ENCODE measurements around the gene RAPGEF5. TPM values are rescaled to one million over a fixed set of nuclear protein-coding genes. Genes with fewer than 3 reads are reported as not detected.

RAPGEF5 gene
- total RNA-seq, 1 donor from 2014 or later = 65.8 TPM

- Histone ChIP-seq H3K4me3 (no peak overlapping the region), H3K9me3 (no peaks in the 10 kb centered on the region), H3K27ac (no peak overlapping the region), H3K36me3 (peaks cover 7 to 42% of the 10 kb centered on the region in 2 donors), H3K27me3 (no peaks in the 10 kb centered on the region), H3K4me1 (no peaks in the 10 kb centered on the region)
- no peak for TF ChIP-seq CTCF (IDR thresholded peaks at IDR 0.05)
- intact Hi-C loops (cut with DNase I) = no loop called here
- no peak for DNase-seq (ENCODE audit: low spot score in 2 of 2)
Measured at GRCh38 chr7:22127835-22128527, 229.0 kb downstream of the RAPGEF5 start.

GRCh38 chr7:22125436-22125835, 231.5 kb downstream of the RAPGEF5 start:
- Histone ChIP-seq H3K27me3 (no peaks in the 10 kb centered on the region), H3K36me3 (peaks cover under 1 to 32% of the 10 kb centered on the region in 2 donors), H3K4me1 (peaks cover 5 to 9% of the 10 kb centered on the region in 2 donors), H3K27ac (no peak overlapping the region), H3K9me3 (no peaks in the 10 kb centered on the region), H3K4me3 (no peak overlapping the region)
- no peak for DNase-seq (ENCODE audit: low spot score in 2 of 2)
- TF ChIP-seq CTCF (IDR thresholded peaks at IDR 0.05) = no peak
- intact Hi-C loops (cut with DNase I) = no loop called here

GRCh38 chr7:22124941-22125340, 232.0 kb downstream of the RAPGEF5 start:
- Histone ChIP-seq H3K27ac (no peak overlapping the region), H3K36me3 (peaks cover 0 to 31% of the 10 kb centered on the region in 2 donors), H3K27me3 (no peaks in the 10 kb centered on the region), H3K4me3 (no peak overlapping the region), H3K4me1 (peaks cover 5 to 9% of the 10 kb centered on the region in 2 donors), H3K9me3 (no peaks in the 10 kb centered on the region)
- TF ChIP-seq CTCF (IDR thresholded peaks at IDR 0.05) = no peak
- intact Hi-C loops (cut with DNase I) = no loop called here
- no peak for DNase-seq (ENCODE audit: low spot score in 2 of 2)

GRCh38 chr7:22123139-22123538, 233.8 kb downstream of the RAPGEF5 start:
- Histone ChIP-seq H3K27me3 (no peaks in the 10 kb centered on the region), H3K36me3 (peaks cover 0 to 24% of the 10 kb centered on the region in 2 donors), H3K4me3 (no peak overlapping the region), H3K27ac (peak overlapping the region in 1 of 2 donors; percentile 48), H3K4me1 (peaks cover 5 to 9% of the 10 kb centered on the region in 2 donors), H3K9me3 (no peaks in the 10 kb centered on the region)
- no peak for DNase-seq (ENCODE audit: low spot score in 2 of 2)
- intact Hi-C loops (cut with DNase I) = no loop called here
- no peak for TF ChIP-seq CTCF (IDR thresholded peaks at IDR 0.05)

GRCh38 chr7:22121702-22122474, 235.1 kb downstream of the RAPGEF5 start:
- H3K36me3 ChIP-seq = peaks cover 0 to 30% of the 10 kb centered on the region in 2 donors

More at GRCh38 chr7:22121702-22122474, 235.1 kb downstream of the RAPGEF5 start:
- intact Hi-C loops (cut with DNase I) = no loop called here
- H3K4me1 ChIP-seq = peaks cover 5 to 9% of the 10 kb centered on the region in 2 donors
- no peak for TF ChIP-seq CTCF (IDR thresholded peaks at IDR 0.05)
- H3K9me3 ChIP-seq = no peaks in the 10 kb centered on the region
- H3K27ac ChIP-seq = peak overlapping the region; percentile 48 to 61
- H3K4me3 ChIP-seq = no peak overlapping the region
- peak in 1 of 2 donors; percentile 78 for DNase-seq (ENCODE audit: low spot score in 2 of 2)
- H3K27me3 ChIP-seq = no peaks in the 10 kb centered on the region

Data from ascending aorta (tissue), 2 donors.